WERI-Rb-1 (cell line): ENCODE measurements around the gene YY2.

Source experiments
- DNase-seq: peaks from one replicate; pipeline ENCODE4 v3.0.0-alpha.2; 2020
- H3K27ac ChIP-seq: fragments of 250-450 bp; sonication (Bioruptor Pico); 2 replicates; pipeline ENCODE4 v1.5.1; 2020; ENCODE audit warnings: mild to moderate bottlenecking, moderate library complexity
- H3K27me3 ChIP-seq: fragments of 250-450 bp; sonication (Bioruptor Pico); 2 replicates; pipeline ENCODE4 v1.5.1; 2021; ENCODE audit warnings: mild to moderate bottlenecking, low read depth, moderate library complexity; ENCODE audit not compliant: insufficient read depth, severe bottlenecking
- H3K36me3 ChIP-seq: fragments of 250-450 bp; sonication (Bioruptor Pico); 2 replicates; pipeline ENCODE4 v1.5.1; 2020; ENCODE audit warnings: mild to moderate bottlenecking, moderate library complexity
- H3K4me3 ChIP-seq: 2 replicates; pipeline ENCODE4 v1.5.1; 2011; ENCODE audit warnings: low read depth, mild to moderate bottlenecking, control low read depth, low read length
- H3K9me3 ChIP-seq: fragments of 250-450 bp; sonication (Bioruptor Pico); 2 replicates; pipeline ENCODE4 v1.5.1; 2021; ENCODE audit warnings: mild to moderate bottlenecking, moderate library complexity; ENCODE audit not compliant: severe bottlenecking
- CTCF ChIP-seq: IDR thresholded peaks from 2 replicates; pipeline ENCODE4 v1.5.1; 2011; ENCODE audit warnings: low read depth, mild to moderate bottlenecking, control low read depth, inconsistent platforms, low read length

YY2 gene

GRCh38 chrX:21875013-21875412 is 19.2 kb downstream of the YY2 start:
- no peak for DNase-seq
- H3K4me3 ChIP-seq, result no peak overlapping the region
- H3K27ac ChIP-seq, result no peak overlapping the region
- no peaks in the 10 kb centered on the region for H3K36me3 ChIP-seq
- H3K27me3 ChIP-seq, result peaks cover 3% of the 10 kb centered on the region
- TF ChIP-seq CTCF, result no peak
- no peaks in the 10 kb centered on the region for H3K9me3 ChIP-seq

- Histone ChIP-seq H3K27me3 (peaks cover 2% of the 10 kb centered on the region), H3K27ac (no peak overlapping the region), H3K4me3 (no peak overlapping the region), H3K36me3 (no peaks in the 10 kb centered on the region), H3K9me3 (no peaks in the 10 kb centered on the region)
- no peak for TF ChIP-seq CTCF
- no peak for DNase-seq
Measured at GRCh38 chrX:21881881-21882574, 26.2 kb downstream of the YY2 start.

- Histone ChIP-seq H3K36me3 (no peaks in the 10 kb centered on the region), H3K4me3 (no peak overlapping the region), H3K27ac (no peak overlapping the region), H3K27me3 (peaks cover 2% of the 10 kb centered on the region), H3K9me3 (no peaks in the 10 kb centered on the region)
- no peak for TF ChIP-seq CTCF
- no peak for DNase-seq
Measured at GRCh38 chrX:21883258-21883657, 27.5 kb downstream of the YY2 start.

- peaks cover 2% of the 10 kb centered on the region for H3K27me3 ChIP-seq
- no peak overlapping the region for H3K4me3 ChIP-seq
- TF ChIP-seq CTCF, result no peak
- no peaks in the 10 kb centered on the region for H3K36me3 ChIP-seq
- no peak overlapping the region for H3K27ac ChIP-seq
- no peaks in the 10 kb centered on the region for H3K9me3 ChIP-seq
- no peak for DNase-seq
Measured at GRCh38 chrX:21885568-21885967, 29.8 kb downstream of the YY2 start.

GRCh38 chrX:21905313-21905712 is 49.5 kb downstream of the YY2 start:
- DNase-seq, result no peak
- Histone ChIP-seq H3K9me3 (no peaks in the 10 kb centered on the region), H3K27me3 (peaks cover 6% of the 10 kb centered on the region), H3K36me3 (no peaks in the 10 kb centered on the region), H3K27ac (no peak overlapping the region), H3K4me3 (no peak overlapping the region)
- no peak for TF ChIP-seq CTCF

- Histone ChIP-seq H3K9me3 (no peaks in the 10 kb centered on the region), H3K36me3 (no peaks in the 10 kb centered on the region), H3K27ac (no peak overlapping the region), H3K27me3 (peaks cover 6% of the 10 kb centered on the region), H3K4me3 (no peak overlapping the region)
- DNase-seq, result no peak
- no peak for TF ChIP-seq CTCF
Measured at GRCh38 chrX:21905953-21906352, 50.2 kb downstream of the YY2 start.
